ENCODE results near the gene TXLNA.
"Not testable (repeated sequence)": the region's sequence is repeated elsewhere in the genome, so short reads cannot be mapped to it uniquely, and the experiment has no call there.

Gene TXLNA

GRCh38 chr1:32179443-32180185, at the start of gene TXLNA:
TXLNA (plus strand) TSS chr1:32179675; CDS start chr1:32180346, 671 bp downstream.
- Mint-ChIP-seq H3K4me3 (peak within 1 kb of the TSS; percentile 89 to 98), H3K27me3 (no peaks in the 10 kb centered on the region), H3K9me3 (no peaks in the 10 kb centered on the region), H3K4me1 (peaks cover 30 to 52% of the 10 kb centered on the region in 2 donors), H3K27ac (peak within 1 kb of the TSS; percentile 100), H3K36me3 (peaks cover 31 to 38% of the 10 kb centered on the region in 2 donors)
- ATAC-seq (replicated peaks) = peak; percentile 93 to 94
- DNase-seq = peak; percentile 89

- DNase-seq; H3K27me3 Mint-ChIP-seq; H3K9me3 Mint-ChIP-seq; H3K4me3 Mint-ChIP-seq; ATAC-seq (replicated peaks); H3K27ac Mint-ChIP-seq: not testable (repeated sequence)
- Mint-ChIP-seq H3K36me3 (peaks cover 20 to 27% of the 10 kb centered on the region in 2 donors), H3K4me1 (peaks cover 16 to 44% of the 10 kb centered on the region in 2 donors)
Observed at GRCh38 chr1:32133950-32134280, 45.6 kb upstream of the TXLNA start.

GRCh38 chr1:32137111-32137510, 42.4 kb upstream of the TXLNA start:
- ATAC-seq (replicated peaks) (no peak), DNase-seq (no peak)
- H3K4me1 Mint-ChIP-seq = peaks cover 25 to 62% of the 10 kb centered on the region in 2 donors
- H3K27ac Mint-ChIP-seq = no peak overlapping the region
- no peaks in the 10 kb centered on the region for H3K27me3 Mint-ChIP-seq
- H3K9me3 Mint-ChIP-seq = no peaks in the 10 kb centered on the region
- no peak overlapping the region for H3K4me3 Mint-ChIP-seq
- peaks cover 18 to 36% of the 10 kb centered on the region in 2 donors for H3K36me3 Mint-ChIP-seq

- Mint-ChIP-seq H3K27me3 (no peaks in the 10 kb centered on the region), H3K4me3 (no peak overlapping the region), H3K9me3 (no peaks in the 10 kb centered on the region), H3K4me1 (peaks cover 29 to 59% of the 10 kb centered on the region in 2 donors), H3K27ac (peak overlapping the region; percentile 44), H3K36me3 (peaks cover 17 to 40% of the 10 kb centered on the region in 2 donors)
- ATAC-seq (replicated peaks) = no peak
- no peak for DNase-seq
Observed at GRCh38 chr1:32138965-32139364, 40.5 kb upstream of the TXLNA start.

- no peak for ATAC-seq (replicated peaks)
- no peak for DNase-seq
- Mint-ChIP-seq H3K4me1 (peaks cover 34 to 58% of the 10 kb centered on the region in 2 donors), H3K27me3 (no peaks in the 10 kb centered on the region), H3K27ac (no peak overlapping the region), H3K9me3 (peaks cover 0 to 2% of the 10 kb centered on the region in 2 donors), H3K36me3 (peaks cover 20 to 40% of the 10 kb centered on the region in 2 donors), H3K4me3 (no peak overlapping the region)
Observed at GRCh38 chr1:32142446-32143301, 36.8 kb upstream of the TXLNA start.

- H3K9me3 Mint-ChIP-seq; DNase-seq; H3K27me3 Mint-ChIP-seq; ATAC-seq (replicated peaks); H3K27ac Mint-ChIP-seq; H3K4me3 Mint-ChIP-seq: not testable (repeated sequence)
- Mint-ChIP-seq H3K4me1 (peaks cover 32 to 57% of the 10 kb centered on the region in 2 donors), H3K36me3 (peaks cover 22 to 42% of the 10 kb centered on the region in 2 donors)
Observed at GRCh38 chr1:32143302-32143695, 36.2 kb upstream of the TXLNA start.

- Mint-ChIP-seq H3K36me3 (peaks cover 22 to 48% of the 10 kb centered on the region in 2 donors), H3K9me3 (peaks cover 0 to 3% of the 10 kb centered on the region in 2 donors), H3K4me3 (no peak overlapping the region), H3K27me3 (no peaks in the 10 kb centered on the region), H3K27ac (no peak overlapping the region), H3K4me1 (peaks cover 26 to 50% of the 10 kb centered on the region in 2 donors)
- ATAC-seq (replicated peaks) = no peak
- no peak for DNase-seq
Observed at GRCh38 chr1:32144033-32144432, 35.4 kb upstream of the TXLNA start.

- Mint-ChIP-seq H3K36me3 (peaks cover 26 to 43% of the 10 kb centered on the region in 2 donors), H3K4me1 (peaks cover 17 to 48% of the 10 kb centered on the region in 2 donors)
Observed at GRCh38 chr1:32147799-32148198, 31.7 kb upstream of the TXLNA start.

GRCh38 chr1:32150847-32151246, 28.6 kb upstream of the TXLNA start:
- Mint-ChIP-seq H3K27ac (no peak overlapping the region), H3K36me3 (peaks cover 27 to 38% of the 10 kb centered on the region in 2 donors), H3K9me3 (peaks cover 0 to 2% of the 10 kb centered on the region in 2 donors), H3K4me1 (peaks cover 8 to 38% of the 10 kb centered on the region in 2 donors), H3K4me3 (no peak overlapping the region), H3K27me3 (no peaks in the 10 kb centered on the region)
- ATAC-seq (replicated peaks) (no peak), DNase-seq (no peak)

More at GRCh38 chr1:32147799-32148198, 31.7 kb upstream of the TXLNA start:
- H3K27ac Mint-ChIP-seq = peak overlapping the region; percentile 67
- H3K9me3 Mint-ChIP-seq; DNase-seq; ATAC-seq (replicated peaks); H3K4me3 Mint-ChIP-seq; H3K27me3 Mint-ChIP-seq: not testable (repeated sequence)

- H3K27ac Mint-ChIP-seq = peak overlapping the region; percentile 43
- peaks cover 32 to 40% of the 10 kb centered on the region in 2 donors for H3K36me3 Mint-ChIP-seq
- DNase-seq = no peak
- no peak for ATAC-seq (replicated peaks)
- H3K9me3 Mint-ChIP-seq = peaks cover 0 to 2% of the 10 kb centered on the region in 2 donors
- no peak overlapping the region for H3K4me3 Mint-ChIP-seq
- H3K27me3 Mint-ChIP-seq = no peaks in the 10 kb centered on the region
- peaks cover 4 to 37% of the 10 kb centered on the region in 2 donors for H3K4me1 Mint-ChIP-seq
Observed at GRCh38 chr1:32151319-32151787, 28.1 kb upstream of the TXLNA start.

GRCh38 chr1:32159189-32159588, 20.3 kb upstream of the TXLNA start:
- Mint-ChIP-seq H3K36me3 (peaks cover 36 to 65% of the 10 kb centered on the region in 2 donors), H3K4me3 (no peak overlapping the region), H3K9me3 (no peaks in the 10 kb centered on the region), H3K27ac (peak overlapping the region; percentile 20), H3K4me1 (peaks cover 10 to 20% of the 10 kb centered on the region in 2 donors), H3K27me3 (no peaks in the 10 kb centered on the region)
- DNase-seq (no peak), ATAC-seq (replicated peaks) (peak; percentile 99 to 100)

GRCh38 chr1:32163405-32163804, 16.1 kb upstream of the TXLNA start:
- H3K4me3 Mint-ChIP-seq = no peak overlapping the region
- peaks cover 31 to 67% of the 10 kb centered on the region in 2 donors for H3K36me3 Mint-ChIP-seq
- H3K27ac Mint-ChIP-seq = no peak overlapping the region
- ATAC-seq (replicated peaks) = no peak
- H3K27me3 Mint-ChIP-seq = no peaks in the 10 kb centered on the region
- H3K9me3 Mint-ChIP-seq = no peaks in the 10 kb centered on the region
- H3K4me1 Mint-ChIP-seq = peaks cover 10% of the 10 kb centered on the region in 2 donors
- DNase-seq = no peak

GRCh38 chr1:32165633-32166032, 13.8 kb upstream of the TXLNA start:
- H3K27ac Mint-ChIP-seq; H3K9me3 Mint-ChIP-seq; DNase-seq; H3K4me1 Mint-ChIP-seq; H3K27me3 Mint-ChIP-seq; H3K4me3 Mint-ChIP-seq; ATAC-seq (replicated peaks): not testable (repeated sequence)
- H3K36me3 Mint-ChIP-seq = peaks cover 32 to 67% of the 10 kb centered on the region in 2 donors

- Mint-ChIP-seq H3K27ac (peak overlapping the region; percentile 69), H3K4me3 (no peak overlapping the region), H3K9me3 (no peaks in the 10 kb centered on the region), H3K27me3 (no peaks in the 10 kb centered on the region), H3K36me3 (peaks cover 44 to 65% of the 10 kb centered on the region in 2 donors), H3K4me1 (peaks cover 0 to 2% of the 10 kb centered on the region in 2 donors)
- ATAC-seq (replicated peaks) (no peak), DNase-seq (no peak)
Observed at GRCh38 chr1:32170991-32171390, 8.5 kb upstream of the TXLNA start.
